NT2/D1 (cell line): ENCODE results near the gene GPX4.
A peak's percentile ranks its signal among the peaks of the same experiment; 100 is the strongest.

Experiments used
- DNase-seq: peaks from one replicate; pipeline ENCODE4 v3.0.0-alpha.2; 2011; ENCODE audit warnings: low read depth, low spot score
- H3K27me3 ChIP-seq: 2 replicates; pipeline ENCODE4 v1.6.0; 2011; ENCODE audit warnings: mild to moderate bottlenecking; ENCODE audit not compliant: insufficient read length, insufficient read depth
- H3K36me3 ChIP-seq: 2 replicates; pipeline ENCODE4 v1.6.1; 2011; ENCODE audit warnings: mild to moderate bottlenecking, low read length, mixed read lengths; ENCODE audit not compliant: insufficient read depth, insufficient read length
- H3K4me1 ChIP-seq: 2 replicates; pipeline ENCODE4 v1.5.1; 2011; ENCODE audit not compliant: insufficient read depth, insufficient read length
- H3K4me3 ChIP-seq: 2 replicates; pipeline ENCODE4 v1.5.1; 2011; ENCODE audit warnings: low read depth; ENCODE audit not compliant: insufficient read length
- H3K9ac ChIP-seq: 2 replicates; pipeline ENCODE4 v1.6.0; 2011; ENCODE audit warnings: low read depth; ENCODE audit not compliant: insufficient read length
- H3K9me3 ChIP-seq: 2 replicates; pipeline ENCODE4 v1.5.1; 2011; ENCODE audit warnings: mild to moderate bottlenecking, low read length; ENCODE audit not compliant: insufficient read depth
- SUZ12 ChIP-seq: IDR thresholded peaks from 2 replicates; pipeline ENCODE4 v1.6.1; 2011; ENCODE audit not compliant: insufficient read length, insufficient read depth; ENCODE audit errors: extremely low read depth
- YY1 ChIP-seq: IDR thresholded peaks from 2 replicates; pipeline ENCODE4 v1.6.1; 2011; ENCODE audit not compliant: insufficient read length, insufficient read depth
- ZNF274 ChIP-seq: IDR thresholded peaks from 2 replicates; pipeline ENCODE4 v1.6.1; 2011; ENCODE audit warnings: mild to moderate bottlenecking, low read depth, low read length

GPX4 gene

GRCh38 chr19:1076046-1076386, 27.8 kb upstream of the GPX4 start:
- H3K4me1 ChIP-seq, result peaks cover 7% of the 10 kb centered on the region
- H3K27me3 ChIP-seq, result no peaks in the 10 kb centered on the region
- H3K4me3 ChIP-seq, result no peak overlapping the region
- H3K9me3 ChIP-seq, result no peaks in the 10 kb centered on the region
- TF ChIP-seq YY1, result no peak
- TF ChIP-seq ZNF274, result no peak
- TF ChIP-seq SUZ12, result no peak
- H3K36me3 ChIP-seq, result peaks cover 44% of the 10 kb centered on the region
- H3K9ac ChIP-seq, result no peak overlapping the region
- no peak for DNase-seq

GRCh38 chr19:1076951-1077350, 26.8 kb upstream of the GPX4 start:
- DNase-seq, result no peak
- H3K27me3 ChIP-seq, result no peaks in the 10 kb centered on the region
- H3K4me1 ChIP-seq, result peaks cover 11% of the 10 kb centered on the region
- peaks cover 49% of the 10 kb centered on the region for H3K36me3 ChIP-seq
- no peak overlapping the region for H3K9ac ChIP-seq
- no peak for TF ChIP-seq SUZ12
- TF ChIP-seq YY1, result no peak
- H3K9me3 ChIP-seq, result no peaks in the 10 kb centered on the region
- no peak overlapping the region for H3K4me3 ChIP-seq

GRCh38 chr19:1079566-1080111, 24.2 kb upstream of the GPX4 start:
- Histone ChIP-seq H3K36me3 (peaks cover 53% of the 10 kb centered on the region), H3K27me3 (no peaks in the 10 kb centered on the region), H3K9ac (peak overlapping the region; percentile 10), H3K4me1 (peaks cover 13% of the 10 kb centered on the region), H3K4me3 (no peak overlapping the region), H3K9me3 (no peaks in the 10 kb centered on the region)
- no peak for DNase-seq
- TF ChIP-seq YY1, result no peak
- no peak for TF ChIP-seq ZNF274
- no peak for TF ChIP-seq SUZ12

GRCh38 chr19:1080360-1081161, 23.2 kb upstream of the GPX4 start:
- Histone ChIP-seq H3K36me3 (peaks cover 58% of the 10 kb centered on the region), H3K27me3 (no peaks in the 10 kb centered on the region), H3K4me1 (peaks cover 14% of the 10 kb centered on the region), H3K9ac (no peak overlapping the region), H3K4me3 (no peak overlapping the region), H3K9me3 (no peaks in the 10 kb centered on the region)
- DNase-seq, result no peak
- TF ChIP-seq ZNF274 (no peak), SUZ12 (no peak), YY1 (no peak)

GRCh38 chr19:1081301-1082164, 22.3 kb upstream of the GPX4 start:
- peak overlapping the region; percentile 11 for H3K4me3 ChIP-seq
- peaks cover 21% of the 10 kb centered on the region for H3K4me1 ChIP-seq
- no peak for DNase-seq
- H3K9ac ChIP-seq, result no peak overlapping the region
- TF ChIP-seq YY1, result no peak
- no peak for TF ChIP-seq SUZ12
- no peak for TF ChIP-seq ZNF274
- no peaks in the 10 kb centered on the region for H3K27me3 ChIP-seq
- no peaks in the 10 kb centered on the region for H3K9me3 ChIP-seq
- H3K36me3 ChIP-seq, result peaks cover 63% of the 10 kb centered on the region

GRCh38 chr19:1082165-1082927, 21.4 kb upstream of the GPX4 start:
- H3K9ac ChIP-seq, result no peak overlapping the region
- DNase-seq, result peak; percentile 89
- no peaks in the 10 kb centered on the region for H3K27me3 ChIP-seq
- TF ChIP-seq YY1 (no peak), SUZ12 (no peak), ZNF274 (no peak)
- H3K36me3 ChIP-seq, result peaks cover 71% of the 10 kb centered on the region
- H3K4me1 ChIP-seq, result peaks cover 21% of the 10 kb centered on the region
- H3K4me3 ChIP-seq, result peak overlapping the region; percentile 18
- H3K9me3 ChIP-seq, result no peaks in the 10 kb centered on the region
